GM23338 (cell line): ENCODE results near the gene SPINK8. TPM values are rescaled to one million over a fixed set of nuclear protein-coding genes. Genes with fewer than 3 reads are reported as not detected.

Experiments used
- CREB1 ChIP-seq: fragments of 250-450 bp; sonication (Bioruptor Pico); IDR thresholded peaks from 2 replicates; pipeline ENCODE4 v1.5.0; 2020; ENCODE audit warnings: low read depth, mild to moderate bottlenecking, moderate library complexity
- CTCF ChIP-seq, 2 experiments: fragments of 200-600 bp in 1 of 2; sonication (generic) in 1 of 2; conservative IDR thresholded peaks; 2 replicates each; pipeline versions ENCODE4 v1.5.1 to v1.6.1; 2016 to 2017; ENCODE audit warnings: antibody characterized with exemption in 2 of 2, low read depth in 2 of 2, mild to moderate bottlenecking in 2 of 2, moderate library complexity in 1 of 2
- ETS1 ChIP-seq: IDR thresholded peaks from 2 replicates; pipeline ENCODE4 v1.6.1; 2016; ENCODE audit warnings: antibody characterized with exemption
- EZH2phosphoT487 ChIP-seq: fragments of 200-600 bp; sonication (generic); IDR thresholded peaks from one replicate; pipeline ENCODE4 v1.8.1; 2018; ENCODE audit warnings: antibody characterized with exemption; ENCODE audit not compliant: unreplicated experiment
- JUNB ChIP-seq: IDR thresholded peaks from one replicate; pipeline ENCODE4 v1.6.1; 2016; ENCODE audit warnings: antibody characterized with exemption; ENCODE audit not compliant: unreplicated experiment
- NANOG ChIP-seq: IDR thresholded peaks from 2 replicates; pipeline ENCODE4 v1.6.1; 2016; ENCODE audit warnings: antibody characterized with exemption, borderline replicate concordance
- STAT1 ChIP-seq: IDR thresholded peaks from one replicate; pipeline ENCODE4 v1.6.1; 2016; ENCODE audit warnings: antibody characterized with exemption; ENCODE audit not compliant: unreplicated experiment
- ZNF114 ChIP-seq: fragments of 250-450 bp; sonication (Bioruptor Pico); IDR thresholded peaks from 2 replicates; pipeline ENCODE4 v1.5.0; 2020; ENCODE audit warnings: mild to moderate bottlenecking, moderate library complexity
- ZNF331 ChIP-seq: fragments of 250-450 bp; sonication (Bioruptor Pico); IDR thresholded peaks from 2 replicates; pipeline ENCODE4 v1.5.0; 2020; ENCODE audit warnings: low read depth, mild to moderate bottlenecking, moderate library complexity
- ZNF462 ChIP-seq: fragments of 250-450 bp; sonication (Bioruptor Pico); IDR thresholded peaks from 2 replicates; pipeline ENCODE4 v1.5.0; 2020; ENCODE audit warnings: mild to moderate bottlenecking, moderate library complexity
- polyA plus RNA-seq: library from polyadenylated mRNA; unstranded; fragments of >200 nt; fragmentation: Nextera tagmentation; extraction: Ambion mirVana; gene quantifications from 2 replicates; pipeline ENCODE4 v1.2.1, GENCODE V29; 2016
- total RNA-seq: library from RNA; depleted of rRNA; stranded (reverse); fragments of >200 nt; shearing (Covaris generic); gene quantifications from 2 replicates; pipeline ENCODE4 v1.2.3, GENCODE V29; 2014

SPINK8 gene
- total and polyA plus RNA-seq, 2 experiments from 2014 or later: not detected

- TF ChIP-seq ZNF462 (CRISPR knock-in tag) (no peak), STAT1 (no peak), CREB1 (CRISPR knock-in tag) (no peak), ZNF331 (CRISPR knock-in tag) (no peak), EZH2phosphoT487 (no peak), JUNB (no peak), ZNF114 (CRISPR knock-in tag) (no peak), ETS1 (no peak), CTCF (conservative IDR thresholded peaks at IDR 0.05; ENCODE audit: low read depth in 2 of 2) (no peak), NANOG (no peak)
These were observed 38.4 kb upstream of the SPINK8 start, which contains the start of gene FBXW12 (continued) for GRCh38 chr3:48371651-48372376.
